HG03196 (cell line): ENCODE results near the gene SLC33A1.
"Not testable (repeated sequence)": the region's sequence is repeated elsewhere in the genome, so short reads cannot be mapped to it uniquely, and the experiment has no call there.

Source experiments
- ATAC-seq: cut with Tn5 transposase; IDR thresholded peaks from one replicate; pipeline ENCODE4 v1.9.1; 2021; ENCODE audit not compliant: unreplicated experiment

The SLC33A1 gene

GRCh38 chr3:155862290-155862982, 8.2 kb upstream of the SLC33A1 start:
- ATAC-seq: not testable (repeated sequence)

GRCh38 chr3:155861476-155862183, 7.4 kb upstream of the SLC33A1 start:
- ATAC-seq: no peak

GRCh38 chr3:155860424-155860823, 6.2 kb upstream of the SLC33A1 start:
- ATAC-seq: not testable (repeated sequence)

- ATAC-seq: no peak
Observed at GRCh38 chr3:155859859-155860258, 5.6 kb upstream of the SLC33A1 start.

GRCh38 chr3:155853214-155854140, 750 bp downstream of the SLC33A1 start:
- peak; percentile 15 for ATAC-seq

- no peak for ATAC-seq
Observed at GRCh38 chr3:155852341-155852740, 1.9 kb downstream of the SLC33A1 start.

GRCh38 chr3:155849404-155849803, 4.8 kb downstream of the SLC33A1 start:
- ATAC-seq: not testable (repeated sequence)

- ATAC-seq: no peak
Observed at GRCh38 chr3:155847993-155848392, 6.2 kb downstream of the SLC33A1 start.

- no peak for ATAC-seq
Observed at GRCh38 chr3:155846119-155846518, 8.1 kb downstream of the SLC33A1 start.

- no peak for ATAC-seq
Observed at GRCh38 chr3:155843569-155843968, 10.7 kb downstream of the SLC33A1 start.

GRCh38 chr3:155835341-155836071, 18.7 kb downstream of the SLC33A1 start:
- ATAC-seq: no peak

- not testable (repeated sequence) for ATAC-seq
Observed at GRCh38 chr3:155828490-155829098, 25.6 kb downstream of the SLC33A1 start.

- no peak for ATAC-seq
Observed at GRCh38 chr3:155815030-155815545, 39.1 kb downstream of the SLC33A1 start.

- ATAC-seq: not testable (repeated sequence)
Observed at GRCh38 chr3:155813224-155813623, 41.0 kb downstream of the SLC33A1 start.

- no peak for ATAC-seq
Observed at GRCh38 chr3:155809181-155809580, 45.0 kb downstream of the SLC33A1 start.

- ATAC-seq: no peak
Observed at GRCh38 chr3:155807823-155808222, 46.4 kb downstream of the SLC33A1 start.

- peak; percentile 97 for ATAC-seq
Observed at GRCh38 chr3:155805802-155806618, 48.2 kb downstream of the SLC33A1 start, which contains the start of gene C3orf33. Gene C3orf33, minus strand, starts transcription at chr3:155806278. Its CDS starts 26 bp downstream, at chr3:155806252.

GRCh38 chr3:155805204-155805801, 48.9 kb downstream of the SLC33A1 start:
- peak; percentile 17 for ATAC-seq

- ATAC-seq: no peak
Observed at GRCh38 chr3:155804323-155804722, 49.9 kb downstream of the SLC33A1 start.
